Hair follicle dermal papilla cell (primary cell): ENCODE data around the gene CHRDL1. TPM values are rescaled to one million over a fixed set of nuclear protein-coding genes. Genes with fewer than 3 reads are reported as not detected.

Experiments used
- total RNA-seq: library from RNA; depleted of rRNA; stranded (reverse); fragments of >200 nt; gene quantifications from 2 replicates; pipeline ENCODE4 v1.2.3, GENCODE V29; 2012

Gene CHRDL1
- 0.49 and 1.6 TPM in 2 replicates for total RNA-seq

GRCh38 chrX:110795645-110796406 is at the start of gene CHRDL1:
CHRDL1 (minus strand) TSS chrX:110795817; CDS start chrX:110792181, 3,636 bp downstream.

